ENCODE results near the gene RAB11FIP4. TPM values are rescaled to one million over a fixed set of nuclear protein-coding genes. Genes with fewer than 3 reads are reported as not detected.

RAB11FIP4 gene
- total RNA-seq, 2 donors from 2014 or later = 39.1 to 40.8 TPM

DNA sequence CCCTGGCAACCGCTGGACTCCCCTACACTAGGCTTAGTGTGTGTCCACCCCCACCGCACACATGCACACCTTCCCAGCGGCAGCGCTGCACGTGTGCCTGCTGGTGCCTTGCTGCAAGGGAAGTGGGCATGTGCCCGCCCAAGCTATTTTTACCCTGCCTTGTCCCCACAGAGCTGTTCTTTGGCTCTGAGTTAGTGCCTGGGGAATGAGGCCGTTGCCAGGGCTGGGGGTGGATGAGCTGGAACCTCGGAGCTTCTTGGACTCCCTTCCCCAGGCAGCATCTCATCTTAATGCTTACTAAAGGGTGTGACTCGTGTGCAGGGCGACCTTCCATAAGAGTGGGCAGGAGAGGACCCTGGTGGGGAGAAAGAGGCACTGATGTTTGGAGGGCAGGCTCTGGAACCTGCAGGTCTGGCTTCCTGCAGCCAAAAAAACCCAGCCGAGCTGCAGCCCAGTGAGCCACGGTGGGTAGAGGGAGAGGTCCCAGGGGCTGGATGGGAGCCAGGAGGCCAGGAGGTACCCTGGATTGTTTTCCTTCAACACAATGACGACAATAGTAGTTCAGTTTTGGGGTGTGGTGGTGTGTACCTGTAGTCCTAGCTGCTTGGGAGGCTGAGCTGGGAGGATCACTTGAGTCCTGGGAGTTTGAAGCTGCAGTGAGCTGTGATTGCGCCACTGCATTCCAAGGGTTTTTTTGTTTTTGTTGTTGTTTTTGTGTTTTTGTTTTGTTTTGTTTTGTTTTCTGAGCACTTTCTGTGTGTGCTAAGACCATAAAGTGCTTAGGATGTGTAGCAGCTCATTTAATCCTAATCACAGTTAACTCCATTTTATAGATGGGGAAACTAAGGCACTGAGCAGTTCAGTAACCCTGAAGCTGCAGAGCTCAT is 119.1 kb downstream of the RAB11FIP4 start:
- H3K9me3 Mint-ChIP-seq = no peaks in the 10 kb centered on the region
- peaks cover 74% of the 10 kb centered on the region for H3K4me1 Mint-ChIP-seq (ENCODE audit: low read depth)
- H3K27me3 Mint-ChIP-seq (ENCODE audit: low read depth) = no peaks in the 10 kb centered on the region
- peak overlapping the region; percentile 86 to 89 for H3K4me3 Mint-ChIP-seq
- no peaks in the 10 kb centered on the region for H3K36me3 Mint-ChIP-seq (ENCODE audit: insufficient read depth in 2 of 2)
- DNase-seq = peak in 1 of 2 donors; percentile 36
- H3K27ac Mint-ChIP-seq = peak overlapping the region; percentile 97
- ATAC-seq (replicated peaks in 1 of 2) = no peak

DNA sequence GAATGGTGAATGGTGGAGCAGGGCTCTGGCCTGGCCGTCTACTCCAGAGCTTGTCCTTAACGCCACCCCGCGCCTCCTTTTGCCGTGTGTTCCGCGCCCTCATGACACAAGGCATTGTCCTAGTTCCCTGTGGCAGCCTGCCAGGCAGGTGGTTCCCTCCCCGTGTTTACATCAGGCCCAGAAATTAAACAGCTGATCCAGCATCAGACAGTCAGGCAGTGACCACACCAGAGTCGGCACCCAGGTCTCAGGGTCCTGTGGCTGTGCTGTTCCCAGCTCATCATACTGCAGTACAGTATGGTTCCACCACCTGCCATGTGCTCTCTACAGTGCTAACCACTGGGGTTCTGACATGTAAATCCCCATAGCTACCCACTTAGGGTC is 119.7 kb downstream of the RAB11FIP4 start:
- peak overlapping the region; percentile 86 to 89 for H3K4me3 Mint-ChIP-seq
- H3K4me1 Mint-ChIP-seq (ENCODE audit: low read depth) = peaks cover 75% of the 10 kb centered on the region
- no peaks in the 10 kb centered on the region for H3K36me3 Mint-ChIP-seq (ENCODE audit: insufficient read depth in 2 of 2)
- H3K27me3 Mint-ChIP-seq (ENCODE audit: low read depth) = no peaks in the 10 kb centered on the region
- DNase-seq (no peak), ATAC-seq (replicated peaks in 1 of 2) (no peak)
- H3K27ac Mint-ChIP-seq = peak overlapping the region; percentile 97
- no peaks in the 10 kb centered on the region for H3K9me3 Mint-ChIP-seq

DNA sequence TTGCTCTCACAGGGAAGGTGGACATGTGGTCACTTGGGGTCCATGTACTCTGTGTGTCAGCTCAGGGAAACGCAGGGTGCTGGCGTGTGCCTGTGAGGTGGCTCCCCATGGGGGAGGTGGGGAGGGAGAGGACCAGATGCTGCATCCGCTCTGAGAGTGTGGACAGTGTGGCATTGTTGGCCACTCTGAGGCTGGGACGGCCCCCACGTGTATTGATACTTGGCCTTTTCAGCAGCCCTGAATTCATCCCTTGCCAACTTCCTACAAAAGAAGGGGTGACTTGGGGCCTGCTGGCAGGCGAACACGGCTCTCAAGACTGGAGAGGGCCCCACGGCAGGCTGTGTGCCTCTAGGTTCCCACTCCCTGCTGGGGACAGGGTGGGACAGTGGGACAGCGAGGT is 120.1 kb downstream of the RAB11FIP4 start:
- ATAC-seq (replicated peaks in 1 of 2) = no peak
- Mint-ChIP-seq H3K4me1 (ENCODE audit: low read depth) (peaks cover 74% of the 10 kb centered on the region), H3K27ac (peak overlapping the region; percentile 97), H3K27me3 (ENCODE audit: low read depth) (no peaks in the 10 kb centered on the region), H3K36me3 (ENCODE audit: insufficient read depth in 2 of 2) (no peaks in the 10 kb centered on the region), H3K4me3 (no peak overlapping the region), H3K9me3 (no peaks in the 10 kb centered on the region)
- DNase-seq = no peak

DNA sequence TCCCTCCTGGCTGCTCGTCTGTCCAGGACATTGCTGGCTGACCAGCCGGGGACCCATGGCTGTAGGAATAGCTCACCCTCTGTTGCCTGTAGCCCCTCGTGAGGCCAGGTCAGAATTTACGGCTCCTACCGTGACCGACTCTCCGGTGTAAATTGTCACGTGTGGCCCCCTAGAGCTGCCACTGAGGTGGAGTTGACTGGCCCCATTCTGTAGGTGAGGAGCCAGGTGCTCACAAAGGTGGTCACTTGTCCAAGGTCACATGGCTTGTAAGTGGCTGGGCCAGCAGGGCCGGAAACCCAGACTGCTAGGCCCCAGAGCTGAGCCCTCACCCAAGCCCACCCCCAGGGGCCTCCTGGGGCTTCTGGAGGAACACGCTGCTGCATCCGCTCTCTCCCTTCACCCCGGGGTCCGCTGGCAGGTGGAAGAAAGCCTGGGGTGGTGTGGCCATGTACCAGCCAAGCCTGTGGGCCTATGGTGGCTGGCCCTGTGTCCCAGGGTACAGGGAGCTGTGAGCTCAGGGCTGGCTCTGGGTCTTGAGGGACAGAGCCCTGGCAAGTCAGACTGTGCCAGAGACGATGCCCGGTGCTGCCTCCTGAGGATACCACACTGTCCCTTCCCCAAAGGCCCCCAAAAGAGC is 120.7 kb downstream of the RAB11FIP4 start:
- Mint-ChIP-seq H3K9me3 (no peaks in the 10 kb centered on the region), H3K36me3 (ENCODE audit: insufficient read depth in 2 of 2) (no peaks in the 10 kb centered on the region), H3K4me1 (ENCODE audit: low read depth) (peaks cover 71% of the 10 kb centered on the region), H3K27me3 (ENCODE audit: low read depth) (no peaks in the 10 kb centered on the region), H3K27ac (no peak overlapping the region), H3K4me3 (no peak overlapping the region)
- no peak for ATAC-seq (replicated peaks in 1 of 2)
- no peak for DNase-seq

DNA sequence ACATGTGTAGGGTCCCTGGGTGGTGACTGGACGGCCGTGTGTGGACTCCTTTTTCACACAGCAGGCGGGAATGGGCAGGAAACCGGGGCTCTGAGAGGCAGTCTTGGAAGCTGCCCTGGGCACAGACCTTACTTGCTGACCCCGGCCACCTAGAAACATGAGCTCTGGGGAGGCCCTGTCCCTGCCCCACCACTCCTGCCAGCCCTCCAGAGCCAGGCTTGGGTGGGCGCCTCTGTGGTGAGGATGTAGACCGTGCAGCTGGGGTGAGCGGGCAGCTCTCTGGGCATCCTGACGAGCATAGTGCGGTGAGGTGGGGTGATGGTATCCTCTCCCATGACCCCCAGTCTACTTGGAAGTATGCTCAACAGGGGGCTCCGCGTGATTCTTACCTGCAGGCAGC is 121.3 kb downstream of the RAB11FIP4 start:
- no peaks in the 10 kb centered on the region for H3K36me3 Mint-ChIP-seq (ENCODE audit: insufficient read depth in 2 of 2)
- no peak for DNase-seq
- H3K4me1 Mint-ChIP-seq (ENCODE audit: low read depth) = peaks cover 67% of the 10 kb centered on the region
- H3K4me3 Mint-ChIP-seq = no peak overlapping the region
- no peak overlapping the region for H3K27ac Mint-ChIP-seq
- H3K9me3 Mint-ChIP-seq = no peaks in the 10 kb centered on the region
- no peaks in the 10 kb centered on the region for H3K27me3 Mint-ChIP-seq (ENCODE audit: low read depth)
- ATAC-seq (replicated peaks in 1 of 2) = no peak

DNA sequence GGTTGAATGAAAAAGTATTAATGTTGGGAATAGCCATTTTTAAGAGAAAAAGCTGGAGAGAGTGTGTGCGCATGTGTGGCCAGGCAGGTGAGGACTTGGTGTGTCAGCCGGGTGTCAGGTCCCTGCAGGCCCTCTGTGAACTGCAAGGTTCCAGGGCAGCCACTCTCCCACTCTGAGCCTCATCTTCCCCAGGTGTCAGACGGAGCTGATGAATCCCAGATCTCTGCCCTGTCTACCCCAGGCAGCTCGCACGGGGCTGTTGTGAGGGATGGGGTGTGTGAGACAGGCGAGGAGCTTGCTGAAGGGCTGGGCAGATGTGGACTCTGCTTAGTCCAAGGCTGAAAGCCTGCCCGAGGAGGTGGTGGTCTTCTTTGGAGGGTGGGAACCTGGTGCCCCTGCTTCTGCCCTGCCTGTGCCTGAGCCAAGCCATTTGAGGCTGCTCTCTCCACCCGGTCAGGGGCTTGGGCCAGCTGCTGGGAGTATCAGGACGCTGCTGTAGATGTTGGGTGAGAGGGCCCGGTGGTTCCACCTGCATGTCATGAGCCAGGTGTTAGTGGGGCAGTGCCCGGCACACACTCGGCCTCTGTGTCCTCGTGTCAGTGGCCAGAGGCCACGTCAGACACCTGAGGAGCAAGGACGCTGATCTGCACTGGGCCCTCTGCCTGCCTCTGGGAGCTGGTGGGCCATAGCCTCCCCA is 122.4 kb downstream of the RAB11FIP4 start:
- no peak for ATAC-seq (replicated peaks in 1 of 2)
- DNase-seq = no peak
- Mint-ChIP-seq H3K9me3 (no peaks in the 10 kb centered on the region), H3K4me1 (ENCODE audit: low read depth) (peaks cover 56% of the 10 kb centered on the region), H3K27ac (no peak overlapping the region), H3K4me3 (no peak overlapping the region), H3K27me3 (ENCODE audit: low read depth) (no peaks in the 10 kb centered on the region), H3K36me3 (ENCODE audit: insufficient read depth in 2 of 2) (no peaks in the 10 kb centered on the region)

DNA sequence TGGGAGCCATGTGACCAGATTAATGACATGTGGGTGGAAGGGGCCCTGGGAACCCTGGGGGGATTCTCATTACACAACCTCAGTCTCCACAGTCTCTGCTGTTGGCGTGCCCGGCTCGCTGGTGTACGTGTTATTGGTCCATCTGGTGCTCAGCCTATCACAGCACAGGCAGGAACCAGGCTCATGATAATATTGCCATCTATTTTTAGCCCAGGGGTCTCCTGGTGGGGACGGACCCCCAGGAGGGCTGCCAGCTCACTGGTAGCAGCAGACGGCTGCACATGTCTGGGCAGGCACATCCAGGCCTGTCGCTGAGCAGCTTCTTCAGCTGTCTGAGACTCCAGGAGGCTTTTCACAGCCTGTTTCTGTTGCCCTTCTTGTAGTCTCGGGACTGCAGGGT is 123.8 kb downstream of the RAB11FIP4 start:
- Mint-ChIP-seq H3K4me1 (ENCODE audit: low read depth) (peaks cover 42% of the 10 kb centered on the region), H3K4me3 (no peak overlapping the region)

DNA sequence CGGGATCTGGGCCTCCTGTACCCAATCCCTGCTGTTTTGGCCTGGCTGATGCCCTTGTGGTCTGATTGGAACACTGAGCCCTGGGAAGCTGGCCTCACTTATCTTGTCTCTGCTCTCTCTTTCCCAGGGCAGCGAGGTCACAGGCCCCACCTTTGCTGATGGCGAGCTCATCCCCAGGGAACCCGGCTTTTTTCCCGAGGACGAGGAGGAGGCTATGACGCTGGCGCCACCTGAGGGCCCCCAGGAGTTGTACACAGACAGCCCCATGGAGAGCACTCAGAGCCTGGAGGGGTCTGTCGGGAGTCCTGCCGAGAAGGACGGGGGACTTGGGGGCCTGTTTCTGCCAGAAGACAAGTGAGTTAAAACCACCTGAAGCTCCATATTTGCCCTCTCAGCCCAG is 126.0 kb downstream of the RAB11FIP4 start:
- Mint-ChIP-seq H3K27me3 (ENCODE audit: low read depth) (no peaks in the 10 kb centered on the region), H3K36me3 (ENCODE audit: insufficient read depth in 2 of 2) (peaks cover 0 to 8% of the 10 kb centered on the region in 2 donors), H3K4me3 (no peak overlapping the region), H3K4me1 (ENCODE audit: low read depth) (peaks cover 31% of the 10 kb centered on the region), H3K9me3 (no peaks in the 10 kb centered on the region), H3K27ac (no peak overlapping the region)
- DNase-seq = no peak
- ATAC-seq (replicated peaks in 1 of 2) = no peak

More for the DNA sequence above, 123.8 kb downstream of the RAB11FIP4 start:
- Mint-ChIP-seq H3K9me3 (no peaks in the 10 kb centered on the region), H3K27me3 (ENCODE audit: low read depth) (no peaks in the 10 kb centered on the region), H3K36me3 (ENCODE audit: insufficient read depth in 2 of 2) (peaks cover 0 to 3% of the 10 kb centered on the region in 2 donors), H3K27ac (no peak overlapping the region)
- ATAC-seq (replicated peaks in 1 of 2) (no peak), DNase-seq (no peak)

DNA sequence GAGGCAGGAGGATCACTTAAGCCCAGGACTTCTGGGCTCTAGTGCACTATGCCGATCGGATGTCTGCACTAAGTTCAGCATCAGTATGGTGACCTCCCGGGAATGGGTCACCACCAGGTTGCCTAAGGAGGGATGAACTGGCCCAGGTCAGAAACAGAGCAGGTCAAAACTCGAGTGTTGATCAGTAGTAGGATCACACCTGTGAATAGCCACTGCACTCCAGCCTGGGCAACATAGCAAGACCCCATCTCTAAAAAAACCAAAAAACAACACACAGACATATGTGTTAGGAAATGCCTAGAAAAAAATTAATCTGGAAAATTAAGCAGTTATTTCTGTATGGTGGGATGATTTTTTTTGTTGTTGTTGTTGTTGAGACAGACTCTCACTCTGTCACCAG is 127.0 kb downstream of the RAB11FIP4 start:
- H3K27ac Mint-ChIP-seq = no peak overlapping the region
- H3K9me3 Mint-ChIP-seq = no peaks in the 10 kb centered on the region
- H3K4me1 Mint-ChIP-seq (ENCODE audit: low read depth) = peaks cover 28% of the 10 kb centered on the region
- DNase-seq (no peak), ATAC-seq (replicated peaks in 1 of 2) (no peak)
- H3K4me3 Mint-ChIP-seq = no peak overlapping the region
- peaks cover 0 to 8% of the 10 kb centered on the region in 2 donors for H3K36me3 Mint-ChIP-seq (ENCODE audit: insufficient read depth in 2 of 2)
- H3K27me3 Mint-ChIP-seq (ENCODE audit: low read depth) = no peaks in the 10 kb centered on the region

DNA sequence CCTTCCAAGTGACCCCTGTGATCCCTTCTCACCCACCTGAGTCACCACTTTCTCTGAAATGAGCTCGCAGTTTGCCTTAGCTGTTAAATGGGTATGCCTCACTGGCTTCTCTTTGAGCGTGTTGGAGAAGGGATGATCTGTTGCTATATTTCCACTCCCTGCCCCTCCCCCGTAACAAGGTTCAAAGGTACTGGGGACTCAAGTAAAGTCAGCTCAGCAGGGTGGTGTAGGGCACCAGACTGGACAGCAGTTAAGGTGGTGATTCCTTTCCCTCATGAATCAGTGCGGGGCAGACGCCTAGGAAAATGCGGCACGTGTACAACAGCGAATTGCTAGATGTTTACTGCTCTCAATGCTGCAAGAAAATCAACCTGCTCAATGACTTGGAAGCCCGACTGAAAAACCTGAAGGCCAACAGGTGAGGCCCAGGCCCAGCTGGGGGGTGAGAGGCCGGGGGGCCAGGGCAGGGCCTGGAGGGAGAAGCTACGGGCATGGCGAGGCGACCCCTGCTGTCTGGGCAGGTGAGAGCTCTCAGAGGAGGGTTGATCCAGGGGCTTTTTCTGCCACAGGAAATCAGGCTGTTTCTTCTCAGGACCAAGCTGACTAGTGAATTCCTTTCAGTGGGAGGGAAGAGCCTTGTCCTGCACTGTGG is 130.3 kb downstream of the RAB11FIP4 start:
- Mint-ChIP-seq H3K9me3 (no peaks in the 10 kb centered on the region), H3K4me3 (no peak overlapping the region), H3K27me3 (ENCODE audit: low read depth) (no peaks in the 10 kb centered on the region), H3K27ac (no peak overlapping the region), H3K4me1 (ENCODE audit: low read depth) (peaks cover 2% of the 10 kb centered on the region), H3K36me3 (ENCODE audit: insufficient read depth in 2 of 2) (peaks cover 0 to 14% of the 10 kb centered on the region in 2 donors)
- ATAC-seq (replicated peaks in 1 of 2) (no peak), DNase-seq (no peak)

DNA sequence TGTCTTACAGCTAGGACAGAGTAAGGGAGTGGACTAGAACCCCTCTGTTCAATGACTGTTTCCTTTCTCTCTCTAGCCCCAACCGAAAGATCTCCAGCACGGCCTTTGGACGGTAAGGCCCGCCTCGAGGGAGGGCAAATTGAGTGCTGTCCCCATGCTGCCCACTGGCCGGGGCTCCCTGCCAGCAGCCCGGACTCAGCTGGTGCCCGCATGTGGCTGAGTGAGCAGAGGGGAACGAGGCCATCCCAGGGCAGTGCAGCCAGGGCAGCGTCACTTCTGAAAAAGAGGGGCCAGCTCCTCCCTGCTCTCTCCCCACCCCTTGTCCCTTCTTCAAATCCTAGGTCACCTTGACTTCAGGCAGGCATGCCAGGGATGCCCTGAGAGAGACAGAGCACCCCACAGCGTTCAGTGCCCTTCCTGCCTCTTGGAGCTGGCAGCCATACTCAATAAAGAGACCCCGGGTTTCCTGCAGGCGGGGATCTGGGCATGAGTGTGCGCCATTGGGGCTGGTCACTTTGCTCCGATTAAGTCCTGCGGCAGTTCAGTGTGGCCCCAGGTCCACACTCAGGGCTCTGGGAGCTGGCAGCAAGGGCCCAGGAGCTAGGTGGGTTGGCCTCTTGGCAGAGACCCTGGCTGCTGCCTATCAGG is 130.9 kb downstream of the RAB11FIP4 start:
- Mint-ChIP-seq H3K27me3 (ENCODE audit: low read depth) (no peaks in the 10 kb centered on the region), H3K36me3 (ENCODE audit: insufficient read depth in 2 of 2) (peaks cover 0 to 14% of the 10 kb centered on the region in 2 donors), H3K4me1 (ENCODE audit: low read depth) (no peaks in the 10 kb centered on the region), H3K27ac (no peak overlapping the region), H3K4me3 (no peak overlapping the region), H3K9me3 (no peaks in the 10 kb centered on the region)
- DNase-seq (no peak), ATAC-seq (replicated peaks in 1 of 2) (no peak)

DNA sequence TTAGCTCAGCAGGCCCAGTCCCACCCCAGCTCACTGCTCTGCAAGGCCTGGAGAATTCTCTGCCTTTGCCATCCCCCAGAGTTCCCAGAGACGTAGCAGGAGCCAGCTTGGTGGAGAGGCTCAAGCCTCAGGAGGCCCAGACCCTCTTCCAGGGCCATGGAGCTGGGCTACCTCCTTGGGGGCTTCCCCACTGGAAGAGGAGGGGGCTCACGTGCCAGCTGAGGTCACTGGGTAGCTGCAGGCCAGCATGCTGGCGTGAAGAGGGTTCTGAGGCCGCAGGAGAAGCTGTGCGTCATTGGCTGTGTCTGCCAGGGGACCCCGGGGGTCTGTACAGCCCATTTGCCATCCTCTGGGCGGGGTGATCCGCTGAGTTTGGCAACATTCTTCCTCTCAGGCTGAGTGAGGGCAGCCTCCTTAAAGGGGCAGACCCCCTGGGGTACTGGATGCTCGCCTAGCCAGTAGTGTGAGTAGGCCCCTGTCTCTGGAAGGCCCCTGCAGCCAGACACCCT is 131.6 kb downstream of the RAB11FIP4 start:
- Mint-ChIP-seq H3K36me3 (ENCODE audit: insufficient read depth in 2 of 2) (peaks cover 0 to 14% of the 10 kb centered on the region in 2 donors), H3K27ac (no peak overlapping the region), H3K4me1 (ENCODE audit: low read depth) (no peaks in the 10 kb centered on the region), H3K9me3 (no peaks in the 10 kb centered on the region), H3K27me3 (ENCODE audit: low read depth) (no peaks in the 10 kb centered on the region), H3K4me3 (no peak overlapping the region)
- ATAC-seq (replicated peaks in 1 of 2) (no peak), DNase-seq (no peak)
